ENCODE data around the gene SNCB. TPM values are rescaled to one million over a fixed set of nuclear protein-coding genes. Genes with fewer than 3 reads are reported as not detected.

SNCB gene
- total RNA-seq, 1 experiment from 2014 or later, result not detected

DNA sequence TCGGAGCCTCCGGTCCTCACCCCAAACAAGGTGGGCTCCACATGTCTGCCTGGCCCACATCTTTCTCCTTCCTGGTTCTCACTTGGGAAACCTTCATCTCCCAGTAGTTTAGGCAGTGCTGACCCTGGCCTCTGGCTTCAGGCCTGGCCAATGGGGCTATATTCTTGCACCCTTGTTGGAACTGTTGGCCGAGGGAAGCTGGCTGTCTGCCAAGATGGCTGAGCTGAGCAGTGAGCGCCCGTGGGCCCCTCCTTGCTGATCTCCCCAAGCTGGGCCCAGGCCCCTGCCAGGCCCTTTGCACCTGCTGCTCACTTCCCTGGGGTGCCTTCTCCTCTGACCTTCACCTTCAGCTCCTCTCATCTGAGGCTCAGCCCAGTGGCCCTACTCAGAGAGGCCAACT is 48.2 kb upstream of the SNCB start:
- RAD21 ChIA-PET (ENCODE audit: low non-redundant PET in 1 of 2, low total read pairs in 2 of 2, uncharacterized antibody in 2 of 2, unreplicated experiment in 2 of 2), result no interaction called here
- Histone ChIP-seq H3K27me3 (ENCODE audit: insufficient read depth, low read length) (peaks cover 8% of the 10 kb centered on the region; the same call in 1 of the 2 replicates), H3K4me2 (ENCODE audit: low read length) (no peak overlapping the region), H3K9me2 (ENCODE audit: insufficient read depth) (no peaks in the 10 kb centered on the region), H3K36me3 (ENCODE audit: control insufficient read depth in 1 of 2, insufficient read depth in 2 of 2, low read length in 2 of 2) (no peaks in the 10 kb centered on the region), H2AFZ (ENCODE audit: low read depth, low read length, poor library complexity, severe bottlenecking) (no peak overlapping the region), H3K27ac (ENCODE audit: low read depth, low read length) (no peak overlapping the region), H3K4me1 (ENCODE audit: control insufficient read depth in 1 of 2, insufficient read depth in 2 of 2, low read length in 2 of 2) (peaks cover 7 to 16% of the 10 kb centered on the region in 2 experiments), H3K79me2 (ENCODE audit: insufficient read depth, low read length) (no peaks in the 10 kb centered on the region), H3K9me3 (ENCODE audit: control insufficient read depth in 1 of 2, insufficient read depth in 1 of 2, low read depth in 1 of 2, low read length in 2 of 2) (no peaks in the 10 kb centered on the region), H3K4me3 (replicated peaks in 1 of 2; ENCODE audit: low read depth in 1 of 2, low read length in 2 of 2) (no peak overlapping the region), H4K20me1 (ENCODE audit: insufficient read depth) (no peaks in the 10 kb centered on the region), H3K9ac (ENCODE audit: low read length) (no peak overlapping the region)
- intact Hi-C loops (cut with micrococcal nuclease), result loop anchor here (5.0 kb wide), 1 partner anchor 269 kb away; no protein-coding TSS in a partner anchor
- TF ChIP-seq CEBPB (IDR thresholded peaks at IDR 0.05; ENCODE audit: low read depth), result no peak
- ATAC-seq (no peak), DNase-seq (ENCODE audit: low read depth, low spot score) (no peak)
- CTCF ChIA-PET, result no interaction called here
- POLR2A ChIA-PET, result no interaction called here
- no TSS peak for BruUV-seq (replicated peaks)

DNA sequence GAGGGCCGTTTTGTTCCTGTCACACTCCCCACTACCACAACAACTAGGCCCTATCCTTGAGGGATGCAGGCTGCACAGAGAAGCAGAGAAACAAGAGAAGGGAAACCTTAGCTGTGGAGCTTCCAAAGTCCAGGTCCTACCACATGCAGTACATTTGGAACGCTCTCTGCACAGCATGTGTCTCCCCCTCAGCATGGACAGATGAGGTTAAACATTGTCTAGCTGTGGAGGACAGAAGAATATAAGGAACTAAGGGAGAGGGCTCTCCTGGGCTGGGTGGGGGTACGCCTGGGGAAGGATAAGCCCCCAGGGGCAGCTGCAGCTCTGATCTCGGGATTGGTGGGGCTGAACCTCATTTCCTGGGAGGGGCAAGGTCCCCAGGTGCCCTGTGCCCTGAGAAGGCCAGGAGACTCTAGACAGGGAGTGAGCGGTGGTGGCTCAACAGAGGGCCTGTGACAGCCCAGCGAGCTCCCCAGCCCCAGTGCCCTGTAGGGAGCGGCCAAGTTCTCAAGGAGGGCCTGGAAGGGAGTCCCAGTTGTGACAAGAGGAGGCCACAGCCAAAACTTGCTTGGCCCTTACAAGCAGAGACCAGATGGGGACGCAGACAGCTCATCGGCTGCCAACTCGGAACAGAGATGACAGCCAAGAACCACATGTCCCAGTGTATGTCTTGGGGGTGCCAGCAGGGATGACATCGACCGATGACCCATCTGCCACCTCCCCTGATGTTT is 47.0 kb upstream of the SNCB start:
- no peak overlapping the region for H3K4me2 ChIP-seq (ENCODE audit: low read length)
- no peaks in the 10 kb centered on the region for H3K36me3 ChIP-seq (ENCODE audit: control insufficient read depth in 1 of 2, insufficient read depth in 2 of 2, low read length in 2 of 2)
- no peaks in the 10 kb centered on the region for H3K9me2 ChIP-seq (ENCODE audit: insufficient read depth)
- ATAC-seq (no peak), DNase-seq (ENCODE audit: low read depth, low spot score) (no peak)
- ChIA-PET CTCF (interaction anchor here (1.2 to 1.9 kb wide), 2 partner anchors 9 to 17 kb away, joined by 4 to 10 read pairs; no protein-coding TSS in a partner anchor), RAD21 (ENCODE audit: low non-redundant PET in 1 of 2, low total read pairs in 2 of 2, uncharacterized antibody in 2 of 2, unreplicated experiment in 2 of 2) (no interaction called here), POLR2A (no interaction called here)
- no peaks in the 10 kb centered on the region for H4K20me1 ChIP-seq (ENCODE audit: insufficient read depth)
- no peak overlapping the region for H3K9ac ChIP-seq (ENCODE audit: low read length)
- H3K4me1 ChIP-seq (ENCODE audit: control insufficient read depth in 1 of 2, insufficient read depth in 2 of 2, low read length in 2 of 2), result peaks cover 7 to 16% of the 10 kb centered on the region in 2 experiments
- H3K27ac ChIP-seq (ENCODE audit: low read depth, low read length), result no peak overlapping the region
- no peaks in the 10 kb centered on the region for H3K79me2 ChIP-seq (ENCODE audit: insufficient read depth, low read length)
- H2AFZ ChIP-seq (ENCODE audit: low read depth, low read length, poor library complexity, severe bottlenecking), result no peak overlapping the region
- no peaks in the 10 kb centered on the region for H3K9me3 ChIP-seq (ENCODE audit: control insufficient read depth in 1 of 2, insufficient read depth in 1 of 2, low read depth in 1 of 2, low read length in 2 of 2)
- H3K4me3 ChIP-seq (replicated peaks in 1 of 2; ENCODE audit: low read depth in 1 of 2, low read length in 2 of 2), result no peak overlapping the region
- peaks cover 2% of the 10 kb centered on the region; the same call in 1 of the 2 replicates for H3K27me3 ChIP-seq (ENCODE audit: insufficient read depth, low read length)
- BruUV-seq (replicated peaks), result no TSS peak
- intact Hi-C loops (cut with micrococcal nuclease), result loop anchor here (5.0 kb wide), 1 partner anchor 270 kb away; no protein-coding TSS in a partner anchor
- TF ChIP-seq, protein P1, sequence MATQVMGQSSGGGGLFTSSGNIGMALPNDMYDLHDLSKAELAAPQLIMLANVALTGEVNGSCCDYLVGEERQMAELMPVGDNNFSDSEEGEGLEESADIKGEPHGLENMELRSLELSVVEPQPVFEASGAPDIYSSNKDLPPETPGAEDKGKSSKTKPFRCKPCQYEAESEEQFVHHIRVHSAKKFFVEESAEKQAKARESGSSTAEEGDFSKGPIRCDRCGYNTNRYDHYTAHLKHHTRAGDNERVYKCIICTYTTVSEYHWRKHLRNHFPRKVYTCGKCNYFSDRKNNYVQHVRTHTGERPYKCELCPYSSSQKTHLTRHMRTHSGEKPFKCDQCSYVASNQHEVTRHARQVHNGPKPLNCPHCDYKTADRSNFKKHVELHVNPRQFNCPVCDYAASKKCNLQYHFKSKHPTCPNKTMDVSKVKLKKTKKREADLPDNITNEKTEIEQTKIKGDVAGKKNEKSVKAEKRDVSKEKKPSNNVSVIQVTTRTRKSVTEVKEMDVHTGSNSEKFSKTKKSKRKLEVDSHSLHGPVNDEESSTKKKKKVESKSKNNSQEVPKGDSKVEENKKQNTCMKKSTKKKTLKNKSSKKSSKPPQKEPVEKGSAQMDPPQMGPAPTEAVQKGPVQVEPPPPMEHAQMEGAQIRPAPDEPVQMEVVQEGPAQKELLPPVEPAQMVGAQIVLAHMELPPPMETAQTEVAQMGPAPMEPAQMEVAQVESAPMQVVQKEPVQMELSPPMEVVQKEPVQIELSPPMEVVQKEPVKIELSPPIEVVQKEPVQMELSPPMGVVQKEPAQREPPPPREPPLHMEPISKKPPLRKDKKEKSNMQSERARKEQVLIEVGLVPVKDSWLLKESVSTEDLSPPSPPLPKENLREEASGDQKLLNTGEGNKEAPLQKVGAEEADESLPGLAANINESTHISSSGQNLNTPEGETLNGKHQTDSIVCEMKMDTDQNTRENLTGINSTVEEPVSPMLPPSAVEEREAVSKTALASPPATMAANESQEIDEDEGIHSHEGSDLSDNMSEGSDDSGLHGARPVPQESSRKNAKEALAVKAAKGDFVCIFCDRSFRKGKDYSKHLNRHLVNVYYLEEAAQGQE (IDR thresholded peaks at IDR 0.05; ENCODE audit: low read depth), result no peak
- no peak for TF ChIP-seq ZNF274 (IDR thresholded peaks at IDR 0.05; ENCODE audit: low read depth, low read length)

All from HCT116 (cell line).